Measurements from ENCODE around the gene FIBP.
"Not testable (repeated sequence)": the region's sequence is repeated elsewhere in the genome, so short reads cannot be mapped to it uniquely, and the experiment has no call there.

The FIBP gene

GRCh38 chr11:65896034-65896999 lies 8.0 kb upstream of the FIBP start:
- H3K9ac ChIP-seq (ENCODE audit: low read depth, low read length), result peak overlapping the region; percentile 96
- H3K36me3 ChIP-seq (ENCODE audit: insufficient read depth, low read length), result peaks cover 70% of the 10 kb centered on the region
- no peaks in the 10 kb centered on the region for H3K9me3 ChIP-seq (replicated peaks; ENCODE audit: low read length)
- H3K27me3 ChIP-seq (ENCODE audit: control insufficient read depth, insufficient read depth, low read length), result no peaks in the 10 kb centered on the region
- peak overlapping the region; percentile 86 for H3K4me3 ChIP-seq (ENCODE audit: low read length)
- peaks cover 65% of the 10 kb centered on the region for H3K4me1 ChIP-seq (ENCODE audit: control insufficient read depth, insufficient read depth, low read length)
- peak overlapping the region; percentile 82 for H3K4me2 ChIP-seq (ENCODE audit: low read length)

GRCh38 chr11:65895482-65895981 lies 7.3 kb upstream of the FIBP start:
- H3K4me1 ChIP-seq (ENCODE audit: control insufficient read depth, insufficient read depth, low read length), result peaks cover 60% of the 10 kb centered on the region
- H3K36me3 ChIP-seq (ENCODE audit: insufficient read depth, low read length), result peaks cover 74% of the 10 kb centered on the region
- H3K9ac ChIP-seq (ENCODE audit: low read depth, low read length), result peak overlapping the region; percentile 96
- no peaks in the 10 kb centered on the region for H3K27me3 ChIP-seq (ENCODE audit: control insufficient read depth, insufficient read depth, low read length)
- H3K9me3 ChIP-seq (replicated peaks; ENCODE audit: low read length), result no peaks in the 10 kb centered on the region
- H3K4me2 ChIP-seq (ENCODE audit: low read length), result peak overlapping the region; percentile 82
- H3K4me3 ChIP-seq (ENCODE audit: low read length), result peak overlapping the region; percentile 86

- peaks cover 68% of the 10 kb centered on the region for H3K36me3 ChIP-seq (ENCODE audit: insufficient read depth, low read length)
- peak overlapping the region; percentile 39 for H3K9ac ChIP-seq (ENCODE audit: low read depth, low read length)
- peak overlapping the region; percentile 55 for H3K4me3 ChIP-seq (ENCODE audit: low read length)
- H3K27me3 ChIP-seq (ENCODE audit: control insufficient read depth, insufficient read depth, low read length), result no peaks in the 10 kb centered on the region
- peaks cover 71% of the 10 kb centered on the region for H3K4me1 ChIP-seq (ENCODE audit: control insufficient read depth, insufficient read depth, low read length)
- peak overlapping the region; percentile 89 for H3K4me2 ChIP-seq (ENCODE audit: low read length)
- no peaks in the 10 kb centered on the region for H3K9me3 ChIP-seq (replicated peaks; ENCODE audit: low read length)
Measured at GRCh38 chr11:65894034-65894591, 5.8 kb upstream of the FIBP start.

- peaks cover 57% of the 10 kb centered on the region for H3K36me3 ChIP-seq (ENCODE audit: insufficient read depth, low read length)
- H3K4me3 ChIP-seq (ENCODE audit: low read length), result peak overlapping the region; percentile 74
- H3K27me3 ChIP-seq (ENCODE audit: control insufficient read depth, insufficient read depth, low read length), result no peaks in the 10 kb centered on the region
- no peaks in the 10 kb centered on the region for H3K9me3 ChIP-seq (replicated peaks; ENCODE audit: low read length)
- H3K4me2 ChIP-seq (ENCODE audit: low read length), result peak overlapping the region; percentile 89
- peaks cover 77% of the 10 kb centered on the region for H3K4me1 ChIP-seq (ENCODE audit: control insufficient read depth, insufficient read depth, low read length)
- H3K9ac ChIP-seq (ENCODE audit: low read depth, low read length), result peak overlapping the region; percentile 86
Measured at GRCh38 chr11:65892661-65893317, 4.5 kb upstream of the FIBP start.

GRCh38 chr11:65892137-65892540 lies 3.9 kb upstream of the FIBP start:
- H3K36me3 ChIP-seq (ENCODE audit: insufficient read depth, low read length), result peaks cover 52% of the 10 kb centered on the region
- H3K9ac ChIP-seq (ENCODE audit: low read depth, low read length), result peak overlapping the region; percentile 86
- peaks cover 77% of the 10 kb centered on the region for H3K4me1 ChIP-seq (ENCODE audit: control insufficient read depth, insufficient read depth, low read length)
- not testable (repeated sequence) for H3K9me3 ChIP-seq (replicated peaks; ENCODE audit: low read length); H3K27me3 ChIP-seq (ENCODE audit: control insufficient read depth, insufficient read depth, low read length)
- H3K4me2 ChIP-seq (ENCODE audit: low read length), result peak overlapping the region; percentile 89
- peak overlapping the region; percentile 74 for H3K4me3 ChIP-seq (ENCODE audit: low read length)

GRCh38 chr11:65891219-65892136 lies 3.2 kb upstream of the FIBP start:
- Histone ChIP-seq H3K4me1 (ENCODE audit: control insufficient read depth, insufficient read depth, low read length) (peaks cover 76% of the 10 kb centered on the region), H3K4me2 (ENCODE audit: low read length) (peak overlapping the region; percentile 89), H3K36me3 (ENCODE audit: insufficient read depth, low read length) (peaks cover 46% of the 10 kb centered on the region), H3K4me3 (ENCODE audit: low read length) (peak overlapping the region; percentile 74), H3K27me3 (ENCODE audit: control insufficient read depth, insufficient read depth, low read length) (no peaks in the 10 kb centered on the region), H3K9ac (ENCODE audit: low read depth, low read length) (peak overlapping the region; percentile 86), H3K9me3 (replicated peaks; ENCODE audit: low read length) (no peaks in the 10 kb centered on the region)

- peak within 1 kb of the TSS; percentile 86 for H3K9ac ChIP-seq (ENCODE audit: low read depth, low read length)
- peak within 1 kb of the TSS; percentile 74 for H3K4me3 ChIP-seq (ENCODE audit: low read length)
- H3K9me3 ChIP-seq (replicated peaks; ENCODE audit: low read length), result no peaks in the 10 kb centered on the region
- H3K4me2 ChIP-seq (ENCODE audit: low read length), result peak within 1 kb of the TSS; percentile 89
- H3K4me1 ChIP-seq (ENCODE audit: control insufficient read depth, insufficient read depth, low read length), result peaks cover 71% of the 10 kb centered on the region
- H3K36me3 ChIP-seq (ENCODE audit: insufficient read depth, low read length), result peaks cover 44% of the 10 kb centered on the region
- H3K27me3 ChIP-seq (ENCODE audit: control insufficient read depth, insufficient read depth, low read length), result no peaks in the 10 kb centered on the region
Measured at GRCh38 chr11:65890324-65891218, 2.3 kb upstream of the FIBP start, which contains the start of gene CCDC85B. Gene CCDC85B, plus strand, starts transcription at chr11:65890673. Its CDS starts 111 bp downstream, at chr11:65890784.

- Histone ChIP-seq H3K9me3 (replicated peaks; ENCODE audit: low read length) (no peaks in the 10 kb centered on the region), H3K4me1 (ENCODE audit: control insufficient read depth, insufficient read depth, low read length) (peaks cover 55% of the 10 kb centered on the region)
Measured at GRCh38 chr11:65887723-65888162, 528 bp downstream of the FIBP start.

GRCh38 chr11:65886826-65887722 lies 1.2 kb downstream of the FIBP start:
- Histone ChIP-seq H3K9ac (ENCODE audit: low read depth, low read length) (peak overlapping the region; percentile 81), H3K4me1 (ENCODE audit: control insufficient read depth, insufficient read depth, low read length) (peaks cover 49% of the 10 kb centered on the region), H3K4me3 (ENCODE audit: low read length) (peak overlapping the region; percentile 95), H3K27me3 (ENCODE audit: control insufficient read depth, insufficient read depth, low read length) (no peaks in the 10 kb centered on the region), H3K9me3 (replicated peaks; ENCODE audit: low read length) (no peaks in the 10 kb centered on the region), H3K4me2 (ENCODE audit: low read length) (peak overlapping the region; percentile 89), H3K36me3 (ENCODE audit: insufficient read depth, low read length) (peaks cover 51% of the 10 kb centered on the region)

More at GRCh38 chr11:65887723-65888162, 528 bp downstream of the FIBP start:
- H3K4me3 ChIP-seq (ENCODE audit: low read length), result peak overlapping the region; percentile 95
- peak overlapping the region; percentile 89 for H3K4me2 ChIP-seq (ENCODE audit: low read length)
- H3K36me3 ChIP-seq (ENCODE audit: insufficient read depth, low read length), result peaks cover 51% of the 10 kb centered on the region
- peak overlapping the region; percentile 81 for H3K9ac ChIP-seq (ENCODE audit: low read depth, low read length)
- H3K27me3 ChIP-seq (ENCODE audit: control insufficient read depth, insufficient read depth, low read length), result no peaks in the 10 kb centered on the region
